IMR-90 (cell line): ENCODE data around the gene NAV1. TPM values are rescaled to one million over a fixed set of nuclear protein-coding genes. Genes with fewer than 3 reads are reported as not detected.

ENCODE experiments used
- ATAC-seq: fragments of 200-7000 bp; cut with Tn5 transposase; 2 replicates; pipeline ENCODE4 v1.9.1; 2020; ENCODE audit warnings: low read depth, mild to moderate bottlenecking, moderate library complexity
- BruUV-seq: library from RNA; stranded (reverse); fragments of 400-500 nt; replicated peaks from 2 replicates; lab custom pipeline; 2021; lab: Mats Ljungman, UMichigan
- CTCF ChIA-PET: fragments of 300-600 bp; formaldehyde crosslinking; extraction: SDS; loops from one replicate; lab custom pipeline; 2021; ENCODE audit warnings: antibody characterized with exemption; lab: Yijun Ruan, JAX
- POLR2A ChIA-PET: fragments of 300-600 bp; sonication (Branson Sonifier 250); formaldehyde crosslinking; loops from one replicate; lab custom pipeline; 2022; ENCODE audit warnings: antibody characterized with exemption; ENCODE audit not compliant: unreplicated experiment; lab: Charles Lee
- DNase-seq: peaks from one replicate; pipeline ENCODE4 v3.0.0; 2013
- H2AFZ ChIP-seq: replicated peaks from 2 replicates; pipeline ENCODE3; 2013; ENCODE audit warnings: low read length, mild to moderate bottlenecking; ENCODE audit not compliant: poor library complexity
- H2AK5ac ChIP-seq: 2 replicates; pipeline ENCODE4 v1.6.1; 2013; ENCODE audit warnings: low read depth, low read length, inconsistent platforms
- H2AK9ac ChIP-seq: replicated peaks from 2 replicates; pipeline ENCODE3; 2013; ENCODE audit warnings: mild to moderate bottlenecking, low read depth, low read length, moderate library complexity; ENCODE audit not compliant: poor library complexity
- H2BK120ac ChIP-seq: 2 replicates; pipeline ENCODE4 v1.6.1; 2013; ENCODE audit warnings: low read depth, low read length, inconsistent platforms
- H2BK15ac ChIP-seq: 3 replicates; pipeline ENCODE4 v1.6.1; 2013; ENCODE audit warnings: low read depth, low read length, inconsistent platforms
- H2BK20ac ChIP-seq: 2 replicates; pipeline ENCODE4 v1.6.1; 2013; ENCODE audit warnings: low read depth, mild to moderate bottlenecking, inconsistent platforms, low read length, moderate library complexity
- H2BK5ac ChIP-seq: 2 replicates; pipeline ENCODE4 v1.6.1; 2013; ENCODE audit warnings: mild to moderate bottlenecking, low read depth, low read length, inconsistent platforms; ENCODE audit not compliant: poor library complexity, severe bottlenecking
- H3K14ac ChIP-seq: replicated peaks from 2 replicates; pipeline ENCODE4 v1.6.1; 2013; ENCODE audit warnings: low read depth, low read length, inconsistent platforms
- H3K18ac ChIP-seq: 2 replicates; pipeline ENCODE4 v1.6.1; 2013; ENCODE audit warnings: low read depth, low read length, control low read depth
- H3K23ac ChIP-seq: 2 replicates; pipeline ENCODE4 v1.6.1; 2013; ENCODE audit warnings: low read depth, low read length, inconsistent platforms
- H3K27ac ChIP-seq: 2 replicates; pipeline ENCODE4 v1.5.1; 2013; ENCODE audit warnings: mild to moderate bottlenecking, control low read depth, low read length; ENCODE audit not compliant: insufficient read depth
- H3K27me3 ChIP-seq: 2 replicates; pipeline ENCODE4 v1.6.1; 2013; ENCODE audit warnings: low read length; ENCODE audit not compliant: control insufficient read depth, insufficient read depth
- H3K36me3 ChIP-seq: 2 replicates; pipeline ENCODE4 v1.6.1; 2013; ENCODE audit warnings: low read length, mixed read lengths; ENCODE audit not compliant: control insufficient read depth, insufficient read depth
- H3K4ac ChIP-seq: 2 replicates; pipeline ENCODE4 v1.6.1; 2013; ENCODE audit warnings: low read depth, low read length, inconsistent platforms
- H3K4me1 ChIP-seq: 2 replicates; pipeline ENCODE4 v1.6.1; 2013; ENCODE audit warnings: low read length, mixed read lengths; ENCODE audit not compliant: control insufficient read depth, insufficient read depth
- H3K4me2 ChIP-seq: 2 replicates; pipeline ENCODE4 v1.6.1; 2013; ENCODE audit warnings: low read depth, mild to moderate bottlenecking, control low read depth, low read length, moderate library complexity
- H3K4me3 ChIP-seq: 2 replicates; pipeline ENCODE4 v1.5.1; 2013; ENCODE audit warnings: low read depth, mild to moderate bottlenecking, control low read depth, low read length, moderate library complexity; ENCODE audit not compliant: insufficient read depth
- H3K56ac ChIP-seq: 2 replicates; pipeline ENCODE4 v1.6.1; 2013; ENCODE audit warnings: low read length, inconsistent platforms; ENCODE audit not compliant: insufficient read depth; ENCODE audit errors: extremely low read depth
- H3K79me1 ChIP-seq, 2 experiments: 2 replicates each; pipeline ENCODE4 v1.6.1; 2013; ENCODE audit warnings: low read length in 2 of 2, inconsistent platforms in 1 of 2, low read depth in 1 of 2
- H3K9ac ChIP-seq: 2 replicates; pipeline ENCODE4 v1.6.1; 2013; ENCODE audit warnings: low read depth, low read length, control low read depth
- H3K9me1 ChIP-seq: 2 replicates; pipeline ENCODE4 v1.6.1; 2013; ENCODE audit warnings: low read length, inconsistent platforms; ENCODE audit not compliant: insufficient read depth
- H3K9me3 ChIP-seq: 2 replicates; pipeline ENCODE4 v1.6.1; 2013; ENCODE audit warnings: low read length; ENCODE audit not compliant: control insufficient read depth, insufficient read depth
- H4K20me1 ChIP-seq: 2 replicates; pipeline ENCODE4 v1.6.1; 2013; ENCODE audit warnings: low read length, inconsistent platforms; ENCODE audit not compliant: insufficient read depth
- H4K5ac ChIP-seq: 2 replicates; pipeline ENCODE4 v1.6.1; 2013; ENCODE audit warnings: mild to moderate bottlenecking, low read depth, low read length, control low read depth
- H4K8ac ChIP-seq, 2 experiments: 2 replicates each; pipeline ENCODE4 v1.6.1; 2013; ENCODE audit warnings: low read depth in 2 of 2, low read length in 2 of 2, control low read depth in 1 of 2, inconsistent platforms in 1 of 2
- H4K91ac ChIP-seq: 2 replicates; pipeline ENCODE4 v1.6.1; 2013; ENCODE audit warnings: low read depth, low read length, inconsistent platforms; ENCODE audit not compliant: insufficient read depth
- BHLHE40 ChIP-seq: fragments of 150-350 bp; IDR thresholded peaks from 2 replicates; pipeline ENCODE4 v1.6.1; 2016; ENCODE audit warnings: mild to moderate bottlenecking, low read depth, low read length
- CEBPB ChIP-seq: IDR thresholded peaks from 2 replicates; pipeline ENCODE4 v1.6.1; 2012; ENCODE audit warnings: low read depth, low read length, improper control_type of control experiment
- CHD1 ChIP-seq: IDR thresholded peaks from 2 replicates; pipeline ENCODE4 v1.6.1; 2012; ENCODE audit warnings: low read depth, low read length, improper control_type of control experiment
- FOS ChIP-seq: fragments of 150-350 bp; IDR thresholded peaks from 2 replicates; pipeline ENCODE4 v1.6.1; 2016; ENCODE audit warnings: low read depth, low read length
- MAFK ChIP-seq: IDR thresholded peaks from 2 replicates; pipeline ENCODE4 v1.6.1; 2012; ENCODE audit warnings: low read depth, low read length, improper control_type of control experiment
- MAZ ChIP-seq: IDR thresholded peaks from 2 replicates; pipeline ENCODE4 v1.6.1; 2012; ENCODE audit warnings: low read depth, mild to moderate bottlenecking, low read length, improper control_type of control experiment, moderate library complexity, borderline replicate concordance
- MXI1 ChIP-seq: IDR thresholded peaks from 2 replicates; pipeline ENCODE4 v1.6.1; 2012; ENCODE audit warnings: low read depth, mild to moderate bottlenecking, low read length, moderate library complexity, borderline replicate concordance
- NFE2L2 ChIP-seq: fragments of 150-350 bp; IDR thresholded peaks from 2 replicates; pipeline ENCODE4 v1.6.1; 2016; ENCODE audit warnings: low read depth, mild to moderate bottlenecking, low read length
- POLR2A ChIP-seq: IDR thresholded peaks from 2 replicates; pipeline ENCODE4 v1.6.1; 2012; ENCODE audit warnings: mild to moderate bottlenecking, low read depth, low read length
- RAD21 ChIP-seq: IDR thresholded peaks from 2 replicates; pipeline ENCODE4 v1.6.1; 2012; ENCODE audit warnings: low read length, improper control_type of control experiment
- RCOR1 ChIP-seq: IDR thresholded peaks from 2 replicates; pipeline ENCODE4 v1.6.1; 2012; ENCODE audit warnings: mild to moderate bottlenecking, low read length, improper control_type of control experiment; ENCODE audit not compliant: insufficient replicate concordance
- RFX5 ChIP-seq: IDR thresholded peaks from 2 replicates; pipeline ENCODE4 v1.8.0; 2012; ENCODE audit warnings: low read depth, mild to moderate bottlenecking, low read length, moderate library complexity
- SMC3 ChIP-seq: fragments of 150-350 bp; IDR thresholded peaks from 2 replicates; pipeline ENCODE4 v1.6.1; 2016; ENCODE audit warnings: low read depth, mild to moderate bottlenecking, antibody characterized with exemption, low read length, moderate library complexity
- WGBS, 2 experiments: methylation state at CpG; one replicate each; pipeline versions ENCODE4 v1.1.5 to v1.1.7; 2013; ENCODE audit warnings: missing lambda C conversion rate in 2 of 2; ENCODE audit not compliant: insufficient read length in 1 of 2; ENCODE audit errors: extremely low coverage in 2 of 2; 5-methylcytosine and 5-hydroxymethylcytosine counted together
- dilution Hi-C: fragments of 300-500 bp; cut with HindIII; formaldehyde crosslinking; loops from one replicate; pipeline ENCODE4 v1.14.3; 2018; ENCODE audit warnings: low sequenced_read_pairs; ENCODE audit not compliant: unreplicated experiment
- in situ Hi-C: fragments of 300-500 bp; cut with MboI; formaldehyde crosslinking; loops from 3 replicates; pipeline ENCODE4 v1.14.3; 2019; ENCODE audit warnings: low sequenced_read_pairs, inconsistent platforms, mixed read lengths
- intact Hi-C: fragments of 100-400 bp; cut with micrococcal nuclease; formaldehyde crosslinking; loops from 2 replicates; pipeline ENCODE4 v1.10.0; 2022
- polyA plus RNA-seq, 3 experiments: library from polyadenylated mRNA; depleted of rRNA; stranded (reverse); fragments of >200 nt; gene quantifications; 2 replicates each; pipeline ENCODE4 v1.2.3, GENCODE V29; 2012; ENCODE audit warnings: low replicate concordance in 1 of 3
- total RNA-seq: library from RNA; depleted of rRNA; stranded (reverse); fragments of >200 nt; gene quantifications from 2 replicates; pipeline ENCODE4 v1.2.3, GENCODE V29; 2012
- TF ChIP-seq, protein P1 (sequence below): fragments of 150-350 bp; IDR thresholded peaks from 2 replicates; pipeline ENCODE4 v1.6.1; 2017; ENCODE audit warnings: mild to moderate bottlenecking, antibody characterized with exemption, low read length, low read depth
- TF ChIP-seq, protein P2 (sequence below): conservative IDR thresholded peaks from 2 replicates; pipeline ENCODE4 v1.5.1; 2012; ENCODE audit warnings: mild to moderate bottlenecking, low read depth, low read length, improper control_type of control experiment
- TF ChIP-seq, protein P3 (sequence below): fragments of 150-350 bp; IDR thresholded peaks from 2 replicates; pipeline ENCODE4 v1.6.1; 2016; ENCODE audit warnings: low read depth, mild to moderate bottlenecking, low read length, moderate library complexity, borderline replicate concordance

NAV1 gene
- total and polyA plus RNA-seq, 2 of the 4 experiments (the other 2 are of a cell fraction), result 14.0 to 23.1 TPM

DNA sequence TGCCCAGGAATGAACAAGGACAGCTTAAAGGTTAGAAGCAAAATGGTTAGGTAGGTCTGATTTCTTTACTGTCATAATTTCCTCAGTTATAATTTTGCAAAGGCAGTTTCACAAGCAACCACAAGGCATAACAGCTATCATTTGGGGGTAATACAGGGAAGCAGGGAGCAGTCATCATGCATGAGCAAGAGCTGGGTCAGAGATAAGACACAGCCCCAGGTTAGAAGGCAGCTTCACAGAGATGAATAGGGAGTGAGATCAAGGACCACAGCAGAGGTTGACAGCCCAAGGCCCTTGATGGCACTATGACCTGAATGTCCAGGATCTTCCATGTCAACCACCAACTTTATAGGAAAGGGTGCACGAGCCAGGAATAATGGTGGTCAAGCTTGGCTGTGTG, 23.0 kb upstream of the NAV1 start:
- Histone ChIP-seq H3K9ac (no peak overlapping the region), H3K4me1 (peaks cover 5% of the 10 kb centered on the region), H3K9me1 (no peaks in the 10 kb centered on the region), H3K4me3 (no peak overlapping the region), H3K36me3 (no peaks in the 10 kb centered on the region), H3K4ac (no peak overlapping the region), H2BK5ac (no peak overlapping the region), H3K18ac (no peak overlapping the region), H3K27me3 (no peaks in the 10 kb centered on the region), H3K9me3 (no peaks in the 10 kb centered on the region), H4K8ac (no peak overlapping the region), H4K20me1 (no peaks in the 10 kb centered on the region), H3K14ac (no peak overlapping the region), H3K27ac (no peak overlapping the region), H4K91ac (no peak overlapping the region), H4K5ac (no peak overlapping the region), H3K4me2 (no peak overlapping the region), H2AFZ (no peak overlapping the region), H3K79me1 (no peaks in the 10 kb centered on the region; a peak in 1 of 4 replicates), H2BK20ac (no peak overlapping the region), H2BK120ac (no peak overlapping the region), H3K23ac (no peak overlapping the region), H2BK15ac (no peak overlapping the region), H2AK9ac (no peak overlapping the region), H3K56ac (no peak overlapping the region), H2AK5ac (no peak overlapping the region)
- no peak for DNase-seq
- in situ Hi-C loops, result loop anchor here (10.0 kb wide), 1 partner anchor 71 kb away; no protein-coding TSS in a partner anchor
- dilution Hi-C loops, result no loop called here
- ATAC-seq, result no peak
- WGBS, 2 experiments, result no CpG with 5 or more reads among the region's 1 CpG
- intact Hi-C loops, result no loop called here
- ChIA-PET POLR2A (interaction anchor here (0.5 to 0.6 kb wide), 2 partner anchors 41 to 86 kb away, joined by 3 read pairs; no protein-coding TSS in a partner anchor), CTCF (interaction anchor here (0.8 to 6.2 kb wide), 2 partner anchors 34 to 80 kb away, joined by 3 to 103 read pairs; no protein-coding TSS in a partner anchor)
- TF ChIP-seq FOS (no peak), RFX5 (no peak), MAZ (no peak), NFE2L2 (no peak), POLR2A (no peak), CEBPB (no peak), CHD1 (no peak), RAD21 (no peak), MAFK (no peak), MXI1 (no peak), BHLHE40 (no peak), SMC3 (no peak), RCOR1 (no peak)
- TF ChIP-seq, protein P1, sequence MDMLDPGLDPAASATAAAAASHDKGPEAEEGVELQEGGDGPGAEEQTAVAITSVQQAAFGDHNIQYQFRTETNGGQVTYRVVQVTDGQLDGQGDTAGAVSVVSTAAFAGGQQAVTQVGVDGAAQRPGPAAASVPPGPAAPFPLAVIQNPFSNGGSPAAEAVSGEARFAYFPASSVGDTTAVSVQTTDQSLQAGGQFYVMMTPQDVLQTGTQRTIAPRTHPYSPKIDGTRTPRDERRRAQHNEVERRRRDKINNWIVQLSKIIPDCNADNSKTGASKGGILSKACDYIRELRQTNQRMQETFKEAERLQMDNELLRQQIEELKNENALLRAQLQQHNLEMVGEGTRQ, result no peak
- TF ChIP-seq, protein P2, sequence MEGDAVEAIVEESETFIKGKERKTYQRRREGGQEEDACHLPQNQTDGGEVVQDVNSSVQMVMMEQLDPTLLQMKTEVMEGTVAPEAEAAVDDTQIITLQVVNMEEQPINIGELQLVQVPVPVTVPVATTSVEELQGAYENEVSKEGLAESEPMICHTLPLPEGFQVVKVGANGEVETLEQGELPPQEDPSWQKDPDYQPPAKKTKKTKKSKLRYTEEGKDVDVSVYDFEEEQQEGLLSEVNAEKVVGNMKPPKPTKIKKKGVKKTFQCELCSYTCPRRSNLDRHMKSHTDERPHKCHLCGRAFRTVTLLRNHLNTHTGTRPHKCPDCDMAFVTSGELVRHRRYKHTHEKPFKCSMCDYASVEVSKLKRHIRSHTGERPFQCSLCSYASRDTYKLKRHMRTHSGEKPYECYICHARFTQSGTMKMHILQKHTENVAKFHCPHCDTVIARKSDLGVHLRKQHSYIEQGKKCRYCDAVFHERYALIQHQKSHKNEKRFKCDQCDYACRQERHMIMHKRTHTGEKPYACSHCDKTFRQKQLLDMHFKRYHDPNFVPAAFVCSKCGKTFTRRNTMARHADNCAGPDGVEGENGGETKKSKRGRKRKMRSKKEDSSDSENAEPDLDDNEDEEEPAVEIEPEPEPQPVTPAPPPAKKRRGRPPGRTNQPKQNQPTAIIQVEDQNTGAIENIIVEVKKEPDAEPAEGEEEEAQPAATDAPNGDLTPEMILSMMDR, result no peak
- TF ChIP-seq, protein P3, sequence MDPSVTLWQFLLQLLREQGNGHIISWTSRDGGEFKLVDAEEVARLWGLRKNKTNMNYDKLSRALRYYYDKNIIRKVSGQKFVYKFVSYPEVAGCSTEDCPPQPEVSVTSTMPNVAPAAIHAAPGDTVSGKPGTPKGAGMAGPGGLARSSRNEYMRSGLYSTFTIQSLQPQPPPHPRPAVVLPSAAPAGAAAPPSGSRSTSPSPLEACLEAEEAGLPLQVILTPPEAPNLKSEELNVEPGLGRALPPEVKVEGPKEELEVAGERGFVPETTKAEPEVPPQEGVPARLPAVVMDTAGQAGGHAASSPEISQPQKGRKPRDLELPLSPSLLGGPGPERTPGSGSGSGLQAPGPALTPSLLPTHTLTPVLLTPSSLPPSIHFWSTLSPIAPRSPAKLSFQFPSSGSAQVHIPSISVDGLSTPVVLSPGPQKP, result no peak
- no TSS peak for BruUV-seq
